Stimulated activated CD8-positive, alpha-beta memory T cell treated with anti-CD3 and anti-CD28 coated beads, Interleukin-4, amount 100 ng/mL, for 48 hours (primary cell): ENCODE data around the gene PUS10.
"Not testable (repeated sequence)": the region's sequence is repeated elsewhere in the genome, so short reads cannot be mapped to it uniquely, and the experiment has no call there.

Experiments
- DNase-seq: peaks from one replicate; pipeline ENCODE4 v3.0.0-alpha.2; 2020

Gene PUS10

GRCh38 chr2:60966507-60967405 is 51.3 kb downstream of the PUS10 start:
- no peak for DNase-seq

DNA sequence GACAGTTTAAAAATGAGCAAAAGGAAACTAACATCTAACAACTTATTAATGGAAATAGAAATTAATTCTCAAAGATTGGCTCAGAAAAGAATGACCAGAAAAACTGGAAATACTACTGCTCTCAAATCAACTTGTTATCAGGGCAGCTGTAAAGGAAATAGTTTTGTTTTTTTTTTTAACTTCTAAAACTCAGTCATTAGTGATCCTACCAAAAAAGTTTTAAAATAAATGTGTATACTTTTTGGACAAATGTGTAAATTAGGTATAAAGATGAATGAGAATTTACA is 52.6 kb downstream of the PUS10 start:
- no peak for DNase-seq

DNA sequence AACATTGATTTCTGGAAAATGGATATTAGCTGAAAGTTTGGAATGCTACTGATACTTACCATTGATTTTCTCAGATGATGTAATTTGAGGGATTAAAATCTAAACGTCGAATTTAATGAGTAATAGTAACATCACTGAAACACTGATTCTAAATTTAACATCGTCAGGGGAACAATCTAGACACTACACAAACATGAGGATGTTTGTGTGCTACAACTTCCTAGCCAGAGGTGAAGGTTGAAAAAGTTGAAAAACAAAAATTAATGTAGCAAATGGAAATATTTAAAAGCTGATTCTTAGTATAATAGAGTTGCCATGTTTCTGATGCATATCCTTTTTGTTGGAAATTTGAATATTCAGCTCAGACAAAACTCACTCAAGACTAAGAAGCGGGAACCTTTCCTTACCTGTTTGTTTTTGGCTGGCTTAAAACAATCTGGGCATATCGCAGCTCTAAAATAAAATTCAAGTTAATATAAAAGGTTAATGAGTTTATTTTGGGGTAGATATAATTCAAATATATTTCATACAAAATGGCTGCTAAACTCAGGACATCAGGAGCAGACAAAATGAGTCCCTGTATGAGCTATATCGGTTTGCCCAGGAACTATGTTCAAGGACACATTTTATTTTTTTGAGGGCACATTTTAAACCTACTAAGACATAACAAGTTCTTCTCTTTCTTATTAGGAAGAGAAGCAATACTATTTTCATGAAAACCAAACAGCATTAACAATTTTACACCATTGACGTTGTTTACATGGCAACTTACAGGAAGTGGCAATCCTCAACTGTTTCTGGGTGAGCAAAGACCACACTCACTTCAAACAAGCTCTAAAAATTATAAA is 53.2 kb downstream of the PUS10 start:
- no peak for DNase-seq

DNA sequence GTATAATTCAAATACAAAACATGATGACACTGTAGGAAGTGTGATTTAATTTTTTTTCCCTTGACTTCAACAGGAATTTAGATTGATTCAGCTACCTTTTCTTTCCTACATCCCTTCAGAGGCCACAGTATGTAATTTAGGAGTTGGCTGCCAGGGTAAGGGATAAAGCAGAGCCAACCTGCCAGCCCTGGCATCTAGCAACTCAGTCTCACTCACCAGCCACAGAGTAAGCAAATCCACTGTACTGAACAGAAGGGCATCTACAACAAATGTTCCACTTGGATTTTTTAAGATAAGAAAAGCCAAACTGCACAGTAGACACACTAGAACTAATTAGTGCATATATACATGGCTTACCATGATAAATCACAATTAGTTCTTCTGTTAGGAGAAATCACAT is 54.9 kb downstream of the PUS10 start:
- no peak for DNase-seq

DNA sequence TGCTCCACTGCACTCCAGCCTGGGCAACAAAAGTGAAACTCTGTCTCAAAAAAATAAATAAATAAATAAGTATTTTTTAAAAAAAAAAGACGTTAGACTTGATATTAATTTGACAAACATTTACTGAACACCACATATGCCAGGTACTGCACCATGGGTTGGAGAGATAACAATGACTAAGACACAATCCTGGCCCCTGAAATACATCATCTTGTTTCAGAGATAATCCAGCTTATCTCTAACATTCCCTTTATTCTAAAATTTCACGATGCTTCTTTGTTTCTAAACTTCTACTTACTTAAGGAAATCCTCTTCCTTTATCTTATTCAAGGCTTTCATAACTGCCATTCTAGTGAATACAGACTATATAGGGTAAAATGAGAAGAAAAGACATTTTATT is 55.5 kb downstream of the PUS10 start:
- no peak for DNase-seq

GRCh38 chr2:60961457-60961856 is 56.6 kb downstream of the PUS10 start:
- DNase-seq = no peak

- no peak for DNase-seq
Measured at GRCh38 chr2:60960706-60961105, 57.3 kb downstream of the PUS10 start.

- no peak for DNase-seq
Measured at GRCh38 chr2:60959501-60959900, 58.6 kb downstream of the PUS10 start.

DNA sequence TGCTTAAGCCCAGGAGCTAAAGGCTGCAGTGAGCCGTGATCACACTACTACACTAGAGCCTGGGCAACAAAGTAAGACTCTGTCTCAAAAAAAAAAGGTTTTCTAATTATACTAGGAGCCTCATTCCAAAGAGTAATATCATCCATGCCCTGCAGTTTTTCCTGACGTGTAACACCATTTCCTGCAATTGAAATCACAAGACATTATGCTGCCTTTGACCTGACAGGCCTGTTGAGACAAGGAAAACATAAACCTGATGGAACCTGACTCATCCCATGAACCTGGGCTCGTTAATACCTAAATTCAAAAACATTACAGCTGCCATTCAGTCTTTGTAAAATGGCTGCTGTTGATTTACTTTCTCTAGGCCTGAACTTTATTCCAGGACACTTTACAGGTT is 59.3 kb downstream of the PUS10 start:
- no peak for DNase-seq

DNA sequence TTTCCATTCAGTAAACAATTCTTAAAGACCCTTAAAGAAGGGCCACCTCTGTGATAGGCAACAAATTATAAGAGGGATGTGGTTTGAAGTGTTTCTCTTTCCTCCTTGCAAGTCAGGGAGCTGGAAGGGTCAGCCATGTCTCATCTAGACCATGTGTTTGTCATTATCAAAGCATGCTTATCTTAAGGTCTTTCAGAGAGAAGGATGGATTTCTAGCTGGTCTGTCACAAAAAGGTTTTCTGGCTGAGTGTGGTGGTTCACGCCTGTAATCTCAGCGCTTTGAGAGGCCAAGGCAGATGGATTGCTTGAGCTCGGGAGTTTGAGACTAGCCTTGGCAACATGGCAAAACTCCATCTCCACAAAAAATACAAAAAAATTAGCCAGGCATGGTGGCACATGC is 59.7 kb downstream of the PUS10 start:
- DNase-seq = no peak

DNA sequence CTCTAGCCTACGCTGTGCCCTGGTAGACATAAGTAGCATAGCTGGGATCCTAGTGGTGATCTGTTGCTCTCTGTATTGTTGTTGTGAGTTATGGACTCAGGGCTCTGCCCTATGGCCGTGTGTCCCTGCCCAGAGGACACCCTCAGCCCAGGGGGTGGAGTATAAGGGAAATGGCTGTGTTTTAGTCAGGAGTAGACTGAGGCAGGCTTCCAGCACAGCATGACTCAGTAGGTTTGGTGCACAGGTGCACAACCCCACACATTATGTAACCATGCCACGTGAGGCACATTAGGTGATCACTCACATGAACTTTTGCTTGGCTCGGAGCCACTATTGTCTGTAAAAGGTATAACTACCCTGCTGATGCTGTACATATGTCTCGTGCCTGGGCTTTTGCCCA is 60.4 kb downstream of the PUS10 start:
- no peak for DNase-seq

DNA sequence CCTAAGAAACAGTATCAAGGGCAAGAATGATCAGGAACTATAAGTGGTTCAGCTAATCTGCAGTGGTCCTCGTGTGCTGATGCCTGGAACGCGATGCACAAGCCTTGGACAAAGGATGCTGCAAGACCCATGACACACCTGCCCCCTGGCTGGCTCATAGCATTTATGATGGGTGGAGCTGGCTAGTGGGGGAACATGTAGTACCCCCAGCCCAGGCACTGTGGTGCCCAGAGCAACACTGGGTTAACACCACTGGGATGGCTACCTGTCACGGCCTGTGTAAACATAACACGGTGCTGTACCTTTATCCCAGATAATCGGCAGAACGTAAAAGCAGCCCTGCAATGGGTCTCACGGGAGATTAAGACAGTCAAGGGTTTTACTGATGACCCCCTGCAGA is 60.8 kb downstream of the PUS10 start:
- no peak for DNase-seq

DNA sequence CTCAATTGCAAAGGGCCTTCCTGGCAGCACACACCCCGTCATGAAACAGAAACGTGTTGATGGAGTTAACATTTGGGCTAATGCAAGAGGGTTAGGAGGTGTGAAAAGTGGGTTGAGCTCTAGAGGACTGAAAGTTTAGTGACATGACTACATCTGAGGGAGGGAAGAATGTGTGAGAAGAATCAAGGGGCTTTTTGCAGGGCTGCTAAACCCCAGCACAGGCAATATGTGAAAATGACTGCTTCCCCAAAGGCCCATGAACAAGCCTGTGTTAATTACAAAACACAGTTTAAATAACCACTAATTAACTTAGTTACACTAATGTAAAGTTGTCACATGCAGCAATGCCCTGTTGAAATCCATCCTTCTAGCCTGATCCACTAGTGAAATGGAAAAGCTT is 63.9 kb downstream of the PUS10 start:
- DNase-seq = no peak

- no peak for DNase-seq
Measured at GRCh38 chr2:60948926-60949579, 69.0 kb downstream of the PUS10 start.

DNA sequence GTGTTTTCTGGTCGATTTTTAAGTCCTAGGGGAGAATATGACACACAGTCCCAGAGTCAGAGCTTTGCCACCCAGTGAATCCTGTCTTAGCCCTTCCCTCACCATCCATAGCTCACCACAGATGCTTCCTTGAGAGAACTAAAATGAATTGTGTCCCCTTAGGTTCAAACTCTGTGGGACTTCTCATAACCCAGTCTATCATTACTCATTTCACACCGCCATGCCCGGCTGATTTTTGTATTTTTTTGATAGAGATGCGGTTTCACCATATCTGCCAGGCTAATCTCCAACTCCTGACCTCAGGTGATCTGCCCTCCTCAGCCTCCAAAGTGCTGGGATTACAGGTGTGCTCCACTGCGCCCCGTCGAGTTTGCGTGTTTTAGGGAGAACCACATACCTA is 69.9 kb downstream of the PUS10 start:
- DNase-seq = no peak

- no peak for DNase-seq
Measured at GRCh38 chr2:60947056-60947455, 71.0 kb downstream of the PUS10 start.

DNA sequence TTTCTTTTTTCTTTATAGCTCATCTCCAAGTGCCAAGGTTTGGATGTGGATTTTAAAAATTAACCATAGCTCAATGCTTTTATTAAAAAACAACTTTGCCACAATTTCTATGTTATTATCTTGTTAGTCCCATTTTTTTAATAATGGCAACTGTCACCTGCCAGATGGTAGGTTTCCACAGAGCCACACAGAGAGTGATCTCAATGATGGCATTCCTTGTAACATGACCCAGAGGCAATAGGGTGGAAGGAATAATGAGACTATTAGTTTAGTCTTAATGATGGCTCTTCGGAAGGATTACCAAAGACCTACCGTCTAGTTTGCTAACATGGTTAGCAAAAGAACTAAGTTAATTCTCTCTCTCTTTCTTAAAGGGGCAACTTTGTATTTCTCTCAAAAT is 72.7 kb downstream of the PUS10 start:
- DNase-seq = no peak

GRCh38 chr2:60939622-60940021 is 78.4 kb downstream of the PUS10 start:
- DNase-seq = no peak

DNA sequence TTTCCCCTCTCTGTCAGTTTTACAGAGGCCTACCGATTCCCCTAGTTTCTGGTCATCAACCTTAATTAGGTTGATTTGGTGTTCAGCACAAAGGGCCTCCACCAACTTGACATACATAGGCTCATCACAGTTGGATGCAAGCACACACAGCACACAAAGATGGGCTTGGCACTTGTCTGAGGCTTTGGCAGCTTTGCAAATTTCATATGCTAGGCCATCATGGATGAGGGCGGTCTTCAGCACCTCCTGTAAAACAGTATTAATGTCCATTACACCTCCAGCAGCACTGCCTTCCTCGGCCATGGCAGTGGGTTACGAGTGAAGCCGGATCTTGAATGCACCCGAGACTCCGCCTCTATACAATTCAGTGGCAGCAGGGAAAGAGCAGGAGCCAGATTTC is 79.8 kb downstream of the PUS10 start:
- DNase-seq = no peak

- no peak for DNase-seq
Measured at GRCh38 chr2:60936757-60937156, 81.3 kb downstream of the PUS10 start.

- DNase-seq = no peak
Measured at GRCh38 chr2:60934165-60934722, 83.8 kb downstream of the PUS10 start.

GRCh38 chr2:60932954-60933353 is 85.1 kb downstream of the PUS10 start:
- DNase-seq = no peak

DNA sequence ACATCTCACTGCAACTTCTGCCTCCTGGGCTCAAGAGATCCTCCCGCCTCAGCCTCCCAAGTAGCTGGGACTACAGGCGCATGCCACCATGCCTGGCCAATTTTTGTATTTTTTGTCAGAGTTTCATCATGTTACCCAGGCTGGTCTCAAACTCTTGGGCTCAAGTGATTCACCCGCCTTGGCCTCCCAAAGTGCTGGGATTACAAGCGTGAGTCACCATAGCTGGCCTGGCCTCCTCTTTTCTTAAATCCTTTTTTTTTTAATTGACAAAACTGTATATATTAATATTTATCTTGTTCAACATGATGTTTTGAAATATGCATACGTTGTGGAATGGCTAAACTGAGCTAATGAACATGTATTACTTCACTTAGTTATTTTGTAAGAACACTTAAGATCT is 86.0 kb downstream of the PUS10 start:
- DNase-seq = not testable (repeated sequence)
